ENCODE measurements around the gene SOX10. TPM values are rescaled to one million over a fixed set of nuclear protein-coding genes. Genes with fewer than 3 reads are reported as not detected.

SOX10 gene
- total RNA-seq, 1 experiment from 2014 or later, result 2.4 TPM

GRCh38 chr22:37989146-37990045, 5.0 kb upstream of the SOX10 start:
- Histone ChIP-seq H3K9me3 (ENCODE audit: control insufficient read depth, low read depth, low read length) (no peaks in the 10 kb centered on the region), H4K91ac (ENCODE audit: insufficient read length, low read depth, low read length) (no peak overlapping the region), H4K5ac (ENCODE audit: insufficient read length, low read depth, low read length) (no peak overlapping the region), H3K79me1 (ENCODE audit: insufficient read depth, low read depth, low read length, poor library complexity, severe bottlenecking) (no peaks in the 10 kb centered on the region), H3K79me2 (ENCODE audit: insufficient read depth, low read length) (no peaks in the 10 kb centered on the region), H3K56ac (ENCODE audit: insufficient read length, low read depth, low read length) (no peak overlapping the region), H2AFZ (ENCODE audit: low read length) (no peak overlapping the region), H3T11ph (ENCODE audit: low read length) (no peak overlapping the region), H2BK5ac (ENCODE audit: insufficient read length, low read length) (no peak overlapping the region), H2BK20ac (ENCODE audit: low read depth, low read length, poor library complexity, severe bottlenecking) (no peak overlapping the region), H2BK15ac (ENCODE audit: low read depth, low read length) (no peak overlapping the region), H3K23ac (ENCODE audit: insufficient read length, low read depth, low read length) (no peak overlapping the region), H3K27me3 (ENCODE audit: insufficient read depth, low read length) (no peaks in the 10 kb centered on the region), H3K4me2 (ENCODE audit: insufficient read depth, insufficient read length, low read length) (no peak overlapping the region), H3K14ac (ENCODE audit: insufficient read depth, low read length) (no peak overlapping the region), H3K23me2 (ENCODE audit: insufficient read length, low read depth, low read length, poor library complexity, severe bottlenecking) (no peaks in the 10 kb centered on the region), H3K18ac (ENCODE audit: insufficient read length, low read depth, low read length) (no peak overlapping the region), H3K4ac (ENCODE audit: low read depth, low read length) (no peak overlapping the region), H4K20me1 (ENCODE audit: control insufficient read depth, insufficient read depth, insufficient read length) (peaks cover 2% of the 10 kb centered on the region), H2AK5ac (ENCODE audit: insufficient read length, low read length) (no peak overlapping the region), H3K4me1 (ENCODE audit: insufficient read depth, low read length) (no peaks in the 10 kb centered on the region), H3K9ac (ENCODE audit: extremely low read depth, insufficient read length, low read length) (no peak overlapping the region), H4K8ac (replicated peaks; ENCODE audit: insufficient read length, low read depth, low read length) (no peak overlapping the region), H2BK12ac (ENCODE audit: insufficient read length, low read depth, low read length) (no peak overlapping the region), H3K27ac (ENCODE audit: insufficient read length, low read depth, low read length) (no peak overlapping the region), H2BK120ac (ENCODE audit: low read depth, low read length, poor library complexity, severe bottlenecking) (no peak overlapping the region)
- Mint-ChIP-seq H3K4me1 (peaks cover 10 to 15% of the 10 kb centered on the region in 2 experiments), H3K9me3 (no peaks in the 10 kb centered on the region), H3K36me3 (ENCODE audit: insufficient read depth in 1 of 3, low read depth in 3 of 3) (no peaks in the 10 kb centered on the region), H3K4me3 (no peak overlapping the region), H3K27me3 (ENCODE audit: low read depth) (peaks cover 19% of the 10 kb centered on the region), H3K27ac (no peak overlapping the region)
- TF ChIP-seq, protein P1, sequence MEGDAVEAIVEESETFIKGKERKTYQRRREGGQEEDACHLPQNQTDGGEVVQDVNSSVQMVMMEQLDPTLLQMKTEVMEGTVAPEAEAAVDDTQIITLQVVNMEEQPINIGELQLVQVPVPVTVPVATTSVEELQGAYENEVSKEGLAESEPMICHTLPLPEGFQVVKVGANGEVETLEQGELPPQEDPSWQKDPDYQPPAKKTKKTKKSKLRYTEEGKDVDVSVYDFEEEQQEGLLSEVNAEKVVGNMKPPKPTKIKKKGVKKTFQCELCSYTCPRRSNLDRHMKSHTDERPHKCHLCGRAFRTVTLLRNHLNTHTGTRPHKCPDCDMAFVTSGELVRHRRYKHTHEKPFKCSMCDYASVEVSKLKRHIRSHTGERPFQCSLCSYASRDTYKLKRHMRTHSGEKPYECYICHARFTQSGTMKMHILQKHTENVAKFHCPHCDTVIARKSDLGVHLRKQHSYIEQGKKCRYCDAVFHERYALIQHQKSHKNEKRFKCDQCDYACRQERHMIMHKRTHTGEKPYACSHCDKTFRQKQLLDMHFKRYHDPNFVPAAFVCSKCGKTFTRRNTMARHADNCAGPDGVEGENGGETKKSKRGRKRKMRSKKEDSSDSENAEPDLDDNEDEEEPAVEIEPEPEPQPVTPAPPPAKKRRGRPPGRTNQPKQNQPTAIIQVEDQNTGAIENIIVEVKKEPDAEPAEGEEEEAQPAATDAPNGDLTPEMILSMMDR (conservative IDR thresholded peaks at IDR 0.05), result no peak
- no CpG with 5 or more reads among the region's 14 CpGs for WGBS (ENCODE audit: extremely low coverage, insufficient read length, low lambda C conversion rate)
- DNase-seq, result no peak

All from H9 (cell line).